Ureter (tissue), 1 donor: ENCODE measurements around the gene NTRK1. TPM values are rescaled to one million over a fixed set of nuclear protein-coding genes. Genes with fewer than 3 reads are reported as not detected.

Experiments used
- total RNA-seq: library from RNA; stranded (reverse); gene quantifications from one replicate; pipeline ENCODE4 v1.2.4, GENCODE V29; 2023
- donor health status: DM: yes; HTN: yes; CAD: no.

Gene NTRK1
- total RNA-seq, 1 donor from 2014 or later, result 1.7 TPM

Other genes with a start within 250 kb of the NTRK1 start
- 5.6 TPM for gene HAPLN2, start 241.4 kb upstream of the NTRK1 start, total RNA-seq
- gene BCAN, start 218.7 kb upstream of the NTRK1 start, total RNA-seq, result 1.1 TPM
- gene NES, start 183.5 kb upstream of the NTRK1 start, total RNA-seq, result 42.4 TPM
- 229 TPM for gene CRABP2, start 155.3 kb upstream of the NTRK1 start, total RNA-seq
- 49.5 TPM for gene METTL25B, start 132.4 kb upstream of the NTRK1 start, total RNA-seq
- gene ISG20L2, start 132.1 kb upstream of the NTRK1 start, total RNA-seq, result 42.7 TPM
- 91.6 TPM for gene MRPL24, start 119.8 kb upstream of the NTRK1 start, total RNA-seq
- 151 TPM for gene HDGF, start 109.2 kb upstream of the NTRK1 start, total RNA-seq
- 70.9 TPM for gene PRCC, start 93.3 kb upstream of the NTRK1 start, total RNA-seq
- gene SH2D2A, start 44.0 kb upstream of the NTRK1 start, total RNA-seq, result 6.7 TPM
- 0.13 TPM for gene INSRR, start 1.7 kb upstream of the NTRK1 start, total RNA-seq
- gene PEAR1, start 32.9 kb downstream of the NTRK1 start, total RNA-seq, result 10.0 TPM
- not detected for gene LRRC71, start 59.8 kb downstream of the NTRK1 start, total RNA-seq
- gene ARHGEF11, start 184.9 kb downstream of the NTRK1 start, total RNA-seq, result 47.4 TPM
- gene ETV3L, start 238.9 kb downstream of the NTRK1 start, total RNA-seq, result not detected